Mesothelial cell of epicardium (in vitro differentiated cells): ENCODE results near the gene GMDS. TPM values are rescaled to one million over a fixed set of nuclear protein-coding genes. Genes with fewer than 3 reads are reported as not detected.
A peak's percentile ranks its signal among the peaks of the same experiment; 100 is the strongest.

Experiments
- DNase-seq, 2 experiments: peaks; one replicate each; pipeline ENCODE4 v3.0.0; 2021; ENCODE audit warnings: low spot score in 2 of 2; ENCODE audit not compliant: unreplicated experiment in 2 of 2
- H3K27ac Mint-ChIP-seq: 2 replicates; pipeline ENCODE4 v1.8.0; 2021; ENCODE audit warnings: mixed read lengths
- H3K27me3 Mint-ChIP-seq: 2 replicates; pipeline ENCODE4 v1.8.0; 2021; ENCODE audit warnings: low read depth, mixed read lengths
- H3K36me3 Mint-ChIP-seq: 2 replicates; pipeline ENCODE4 v1.8.0; 2021; ENCODE audit warnings: mixed read lengths
- H3K4me1 Mint-ChIP-seq: 2 replicates; pipeline ENCODE4 v1.8.0; 2021; ENCODE audit warnings: mixed read lengths
- H3K4me3 Mint-ChIP-seq: 2 replicates; pipeline ENCODE4 v1.8.0; 2021; ENCODE audit warnings: mild to moderate bottlenecking, moderate library complexity, mixed read lengths
- H3K9me3 Mint-ChIP-seq: 2 replicates; pipeline ENCODE4 v1.8.0; 2021; ENCODE audit warnings: mixed read lengths
- CTCF ChIP-seq: fragments of 200-600 bp; sonication (generic); IDR thresholded peaks from one replicate; pipeline ENCODE4 v1.5.0; 2021; ENCODE audit warnings: antibody characterized with exemption; ENCODE audit not compliant: unreplicated experiment
- total RNA-seq: library from RNA; stranded (reverse); gene quantifications from 3 replicates; pipeline ENCODE4 v1.2.1, GENCODE V29; 2021

GMDS gene
- total RNA-seq, 1 donor from 2014 or later = 39.9 TPM

GRCh38 chr6:1906014-1906413, 339.4 kb downstream of the GMDS start:
- peaks cover 30% of the 10 kb centered on the region for H3K4me1 Mint-ChIP-seq
- peaks cover 3% of the 10 kb centered on the region for H3K27me3 Mint-ChIP-seq
- no peak overlapping the region for H3K27ac Mint-ChIP-seq
- H3K9me3 Mint-ChIP-seq = no peaks in the 10 kb centered on the region
- no peak overlapping the region for H3K4me3 Mint-ChIP-seq
- no peaks in the 10 kb centered on the region for H3K36me3 Mint-ChIP-seq
- no peak for TF ChIP-seq CTCF
- DNase-seq = no peak

- no peak overlapping the region for H3K27ac Mint-ChIP-seq
- H3K4me1 Mint-ChIP-seq = peaks cover 37% of the 10 kb centered on the region
- no peak overlapping the region for H3K4me3 Mint-ChIP-seq
- H3K9me3 Mint-ChIP-seq = no peaks in the 10 kb centered on the region
- H3K27me3 Mint-ChIP-seq = peaks cover 3% of the 10 kb centered on the region
- H3K36me3 Mint-ChIP-seq = no peaks in the 10 kb centered on the region
- no peak for TF ChIP-seq CTCF
- DNase-seq = no peak
Observed at GRCh38 chr6:1904898-1905297, 340.5 kb downstream of the GMDS start.

- H3K9me3 Mint-ChIP-seq = no peaks in the 10 kb centered on the region
- no peaks in the 10 kb centered on the region for H3K36me3 Mint-ChIP-seq
- no peak overlapping the region for H3K4me3 Mint-ChIP-seq
- H3K27me3 Mint-ChIP-seq = peaks cover 3% of the 10 kb centered on the region
- no peak for TF ChIP-seq CTCF
- peaks cover 39% of the 10 kb centered on the region for H3K4me1 Mint-ChIP-seq
- DNase-seq = no peak
- H3K27ac Mint-ChIP-seq = peak overlapping the region; percentile 62
Observed at GRCh38 chr6:1904466-1904799, 341.0 kb downstream of the GMDS start.

GRCh38 chr6:1903780-1904465, 341.5 kb downstream of the GMDS start:
- Mint-ChIP-seq H3K36me3 (no peaks in the 10 kb centered on the region), H3K27me3 (peaks cover 3% of the 10 kb centered on the region), H3K4me3 (peak overlapping the region; percentile 3), H3K4me1 (peaks cover 43% of the 10 kb centered on the region), H3K9me3 (no peaks in the 10 kb centered on the region), H3K27ac (peak overlapping the region; percentile 62)
- TF ChIP-seq CTCF = no peak
- DNase-seq = no peak

- TF ChIP-seq CTCF = no peak
- H3K27me3 Mint-ChIP-seq = peaks cover 5% of the 10 kb centered on the region
- no peaks in the 10 kb centered on the region for H3K9me3 Mint-ChIP-seq
- peaks cover 44% of the 10 kb centered on the region for H3K4me1 Mint-ChIP-seq
- H3K4me3 Mint-ChIP-seq = no peak overlapping the region
- H3K27ac Mint-ChIP-seq = no peak overlapping the region
- no peaks in the 10 kb centered on the region for H3K36me3 Mint-ChIP-seq
- DNase-seq = no peak
Observed at GRCh38 chr6:1901556-1901955, 343.8 kb downstream of the GMDS start.

- H3K4me3 Mint-ChIP-seq = no peak overlapping the region
- H3K27ac Mint-ChIP-seq = no peak overlapping the region
- peaks cover 6% of the 10 kb centered on the region for H3K27me3 Mint-ChIP-seq
- no peak for DNase-seq
- no peak for TF ChIP-seq CTCF
- peaks cover 3% of the 10 kb centered on the region for H3K9me3 Mint-ChIP-seq
- peaks cover 3% of the 10 kb centered on the region for H3K36me3 Mint-ChIP-seq
- H3K4me1 Mint-ChIP-seq = peaks cover 30% of the 10 kb centered on the region
Observed at GRCh38 chr6:1896897-1897296, 348.5 kb downstream of the GMDS start.
